HL-60 (cell line): Measurements from ENCODE around the gene SUMO4.

Experiments used
- DNase-seq, 2 experiments: peaks; one replicate each; pipeline ENCODE4 v3.0.0-alpha.2; 2010 to 2020; ENCODE audit warnings: low read depth in 1 of 2, low spot score in 1 of 2
- H3K27ac ChIP-seq: fragments of 250-450 bp; sonication (Bioruptor Pico); replicated peaks from 2 replicates; pipeline ENCODE4 v1.5.1; 2020; ENCODE audit warnings: mild to moderate bottlenecking, moderate library complexity
- H3K27me3 ChIP-seq: fragments of 250-450 bp; sonication (Bioruptor Pico); 2 replicates; pipeline ENCODE4 v1.5.1; 2021; ENCODE audit warnings: mild to moderate bottlenecking, moderate library complexity; ENCODE audit not compliant: insufficient read depth, poor library complexity, severe bottlenecking
- H3K4me3 ChIP-seq: replicated peaks from 2 replicates; pipeline ENCODE4 v1.5.1; 2011; ENCODE audit warnings: mild to moderate bottlenecking, control low read depth, low read length; ENCODE audit not compliant: insufficient read depth
- GABPA ChIP-seq: IDR thresholded peaks from 2 replicates; pipeline ENCODE4 v1.6.1; 2012; ENCODE audit warnings: low read depth
- POLR2AphosphoS5 ChIP-seq: IDR thresholded peaks from 2 replicates; pipeline ENCODE4 v1.6.1; 2012; ENCODE audit warnings: low read depth
- REST ChIP-seq: IDR thresholded peaks from 2 replicates; pipeline ENCODE4 v1.6.1; 2012; ENCODE audit warnings: low read depth; ENCODE audit not compliant: insufficient replicate concordance
- SPI1 ChIP-seq: IDR thresholded peaks from 2 replicates; pipeline ENCODE4 v1.6.1; 2012; ENCODE audit warnings: low read depth, mild to moderate bottlenecking, borderline replicate concordance
- long read RNA-seq: library from polyadenylated mRNA; unstranded; transcript quantifications from one replicate; pipeline ENCODE4 v2.0.0, GENCODE V29; 2020
- TF ChIP-seq, protein P1 (sequence below): IDR thresholded peaks from one replicate; pipeline ENCODE4 v1.5.1; 2011; ENCODE audit warnings: low read length, control low read depth, inconsistent platforms; ENCODE audit not compliant: insufficient read depth

SUMO4 gene
- long read RNA-seq: 0 reads

- TF ChIP-seq REST (no peak), POLR2AphosphoS5 (no peak), GABPA (no peak), SPI1 (no peak)
- TF ChIP-seq, protein P1, sequence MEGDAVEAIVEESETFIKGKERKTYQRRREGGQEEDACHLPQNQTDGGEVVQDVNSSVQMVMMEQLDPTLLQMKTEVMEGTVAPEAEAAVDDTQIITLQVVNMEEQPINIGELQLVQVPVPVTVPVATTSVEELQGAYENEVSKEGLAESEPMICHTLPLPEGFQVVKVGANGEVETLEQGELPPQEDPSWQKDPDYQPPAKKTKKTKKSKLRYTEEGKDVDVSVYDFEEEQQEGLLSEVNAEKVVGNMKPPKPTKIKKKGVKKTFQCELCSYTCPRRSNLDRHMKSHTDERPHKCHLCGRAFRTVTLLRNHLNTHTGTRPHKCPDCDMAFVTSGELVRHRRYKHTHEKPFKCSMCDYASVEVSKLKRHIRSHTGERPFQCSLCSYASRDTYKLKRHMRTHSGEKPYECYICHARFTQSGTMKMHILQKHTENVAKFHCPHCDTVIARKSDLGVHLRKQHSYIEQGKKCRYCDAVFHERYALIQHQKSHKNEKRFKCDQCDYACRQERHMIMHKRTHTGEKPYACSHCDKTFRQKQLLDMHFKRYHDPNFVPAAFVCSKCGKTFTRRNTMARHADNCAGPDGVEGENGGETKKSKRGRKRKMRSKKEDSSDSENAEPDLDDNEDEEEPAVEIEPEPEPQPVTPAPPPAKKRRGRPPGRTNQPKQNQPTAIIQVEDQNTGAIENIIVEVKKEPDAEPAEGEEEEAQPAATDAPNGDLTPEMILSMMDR: no peak
- no peak within 1 kb of the TSS for H3K27ac ChIP-seq
- no peaks in the 10 kb centered on the region for H3K27me3 ChIP-seq
- DNase-seq: no peak
- H3K4me3 ChIP-seq: no peak within 1 kb of the TSS
These were observed at the start of gene SUMO4 for GRCh38 chr6:149400050-149400449. TSS of gene SUMO4 (plus strand) at chr6:149400262. CDS start at chr6:149400392, 130 bp downstream.

DNA sequence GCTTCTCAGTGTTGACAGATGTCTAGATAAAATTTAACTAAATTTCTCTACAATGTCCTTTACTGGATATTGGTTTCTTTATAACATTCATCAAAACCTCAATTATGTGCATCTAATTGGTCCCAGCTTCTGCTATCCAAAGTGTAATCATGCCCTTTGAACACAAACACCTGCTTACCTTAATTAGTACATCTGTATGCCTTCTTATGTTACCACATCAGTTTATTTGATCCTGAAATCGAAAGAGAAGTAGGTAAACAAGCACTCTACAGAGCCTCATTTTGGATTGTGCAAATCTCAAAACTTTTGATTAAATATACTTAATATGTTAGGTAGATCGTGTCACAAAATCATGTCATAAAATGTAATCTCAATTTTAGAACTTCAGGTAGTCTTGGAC is 46.1 kb upstream of the SUMO4 start:
- no peak for DNase-seq
- H3K4me3 ChIP-seq: no peak overlapping the region
- no peaks in the 10 kb centered on the region for H3K27me3 ChIP-seq
- no peak for TF ChIP-seq GABPA
- TF ChIP-seq SPI1: no peak
- TF ChIP-seq POLR2AphosphoS5: no peak
- TF ChIP-seq REST: no peak
- TF ChIP-seq, protein P1: no peak
- H3K27ac ChIP-seq: no peak overlapping the region

GRCh38 chr6:149356081-149356750 is 43.8 kb upstream of the SUMO4 start:
- H3K27ac ChIP-seq: no peak overlapping the region
- no peaks in the 10 kb centered on the region for H3K27me3 ChIP-seq
- no peak for TF ChIP-seq SPI1
- no peak for TF ChIP-seq GABPA
- TF ChIP-seq POLR2AphosphoS5: no peak
- TF ChIP-seq REST: no peak
- TF ChIP-seq, protein P1: no peak
- DNase-seq: no peak
- no peak overlapping the region for H3K4me3 ChIP-seq
